LNCAP (cell line): Measurements from ENCODE around the gene ACSL1.

ENCODE experiments used
- TF ChIP-seq, protein P1 (sequence below): fragments of 450-650 bp; IDR thresholded peaks from 2 replicates; pipeline ENCODE4 v1.5.1; 2017; ENCODE audit warnings: mild to moderate bottlenecking

Gene ACSL1

DNA sequence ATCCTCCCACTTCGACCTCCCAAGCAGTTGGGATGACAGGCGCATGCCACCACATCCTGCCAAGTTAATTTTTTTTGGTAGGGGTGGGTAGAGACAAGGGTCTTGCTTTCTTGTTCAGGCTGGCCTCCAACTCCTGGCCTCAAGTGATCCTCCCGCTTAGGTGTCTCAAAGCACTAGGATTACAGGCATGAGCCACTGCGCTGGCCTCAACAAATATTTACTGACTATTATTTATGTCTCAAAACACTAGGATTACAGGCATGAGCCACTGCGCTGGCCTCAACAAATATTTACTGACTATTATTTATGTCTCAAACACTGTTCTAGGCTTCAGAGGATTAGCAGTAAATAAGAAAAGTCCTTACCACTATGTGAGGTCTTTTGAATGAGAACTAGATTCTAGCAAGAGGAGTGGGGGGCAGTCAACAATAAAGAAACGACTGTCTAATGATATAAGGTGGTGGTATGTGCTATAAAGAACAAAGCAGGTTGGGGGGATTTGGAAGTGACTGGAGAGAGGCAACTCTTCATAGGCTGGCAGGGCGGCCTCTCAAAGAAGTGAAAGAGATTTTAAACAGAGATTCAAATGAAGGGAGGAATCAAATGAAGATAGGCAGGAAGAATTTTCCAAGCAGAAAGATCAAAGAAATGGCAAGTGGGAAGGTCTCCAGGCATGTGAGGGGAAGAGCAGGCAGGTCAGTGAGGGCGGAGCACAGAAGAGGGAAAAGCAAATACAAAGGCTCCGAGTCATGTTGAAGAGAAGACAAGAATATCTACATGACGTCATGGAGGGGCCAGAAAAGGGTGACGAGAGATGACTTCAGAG lies 12.7 kb upstream of the ACSL1 start:
- TF ChIP-seq, protein P1, sequence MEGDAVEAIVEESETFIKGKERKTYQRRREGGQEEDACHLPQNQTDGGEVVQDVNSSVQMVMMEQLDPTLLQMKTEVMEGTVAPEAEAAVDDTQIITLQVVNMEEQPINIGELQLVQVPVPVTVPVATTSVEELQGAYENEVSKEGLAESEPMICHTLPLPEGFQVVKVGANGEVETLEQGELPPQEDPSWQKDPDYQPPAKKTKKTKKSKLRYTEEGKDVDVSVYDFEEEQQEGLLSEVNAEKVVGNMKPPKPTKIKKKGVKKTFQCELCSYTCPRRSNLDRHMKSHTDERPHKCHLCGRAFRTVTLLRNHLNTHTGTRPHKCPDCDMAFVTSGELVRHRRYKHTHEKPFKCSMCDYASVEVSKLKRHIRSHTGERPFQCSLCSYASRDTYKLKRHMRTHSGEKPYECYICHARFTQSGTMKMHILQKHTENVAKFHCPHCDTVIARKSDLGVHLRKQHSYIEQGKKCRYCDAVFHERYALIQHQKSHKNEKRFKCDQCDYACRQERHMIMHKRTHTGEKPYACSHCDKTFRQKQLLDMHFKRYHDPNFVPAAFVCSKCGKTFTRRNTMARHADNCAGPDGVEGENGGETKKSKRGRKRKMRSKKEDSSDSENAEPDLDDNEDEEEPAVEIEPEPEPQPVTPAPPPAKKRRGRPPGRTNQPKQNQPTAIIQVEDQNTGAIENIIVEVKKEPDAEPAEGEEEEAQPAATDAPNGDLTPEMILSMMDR, result no peak

DNA sequence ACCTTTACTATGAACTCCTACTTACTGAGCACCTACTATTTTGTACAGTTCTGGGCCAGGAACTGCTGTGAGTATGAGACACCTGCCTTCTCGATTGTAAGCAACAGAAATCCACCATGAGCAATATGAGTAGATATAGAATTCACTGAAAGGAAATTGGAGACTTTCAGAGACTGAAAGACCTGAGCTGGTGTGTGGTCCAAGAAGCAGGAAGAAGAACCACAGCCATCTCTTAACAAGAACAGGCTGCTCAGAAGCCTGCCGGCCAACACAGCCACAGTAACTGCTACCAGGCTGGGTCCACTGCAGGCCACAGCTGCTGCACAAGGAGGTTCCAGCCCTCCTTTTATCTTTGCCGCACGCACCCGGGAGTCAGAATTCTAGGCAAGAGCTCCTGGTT lies 10.8 kb upstream of the ACSL1 start:
- TF ChIP-seq, protein P1, result no peak

DNA sequence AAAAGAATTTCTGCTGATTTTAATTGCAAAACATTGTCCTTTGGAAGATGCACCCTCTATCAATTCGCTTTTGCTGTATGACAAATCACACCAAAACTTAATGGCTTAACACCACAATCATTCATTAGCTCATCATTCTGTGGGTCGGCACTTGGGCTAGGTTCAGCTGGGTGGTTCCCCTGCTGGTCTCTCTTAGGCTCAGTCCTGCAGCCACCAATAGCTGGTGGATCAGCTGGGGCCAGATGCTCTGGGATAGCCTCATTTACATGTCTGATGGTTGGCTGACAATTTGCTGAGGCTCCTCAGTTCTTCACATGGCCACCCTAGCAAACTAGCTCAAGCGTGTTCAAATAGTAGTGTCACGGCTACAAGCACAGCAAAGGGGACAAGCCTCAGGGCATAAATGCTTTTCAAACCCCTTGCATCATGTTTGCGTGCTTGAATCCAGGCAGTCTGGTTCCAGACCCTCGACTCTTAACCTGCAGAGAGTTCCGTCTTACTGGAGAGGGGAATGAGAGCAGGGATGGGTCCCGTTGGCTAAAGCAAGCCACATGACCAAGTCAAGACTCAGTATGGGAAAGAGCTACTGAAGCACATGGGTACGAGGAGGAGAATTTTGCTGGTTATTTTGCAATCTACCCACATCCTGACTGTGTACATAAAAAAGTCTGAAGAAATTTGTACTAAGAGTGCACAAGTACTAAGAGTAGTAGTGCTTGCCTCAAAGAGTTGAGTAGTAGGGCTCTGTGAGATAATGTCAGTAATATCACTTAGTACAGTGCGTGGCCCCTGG lies 7.5 kb upstream of the ACSL1 start:
- TF ChIP-seq, protein P1, result no peak

DNA sequence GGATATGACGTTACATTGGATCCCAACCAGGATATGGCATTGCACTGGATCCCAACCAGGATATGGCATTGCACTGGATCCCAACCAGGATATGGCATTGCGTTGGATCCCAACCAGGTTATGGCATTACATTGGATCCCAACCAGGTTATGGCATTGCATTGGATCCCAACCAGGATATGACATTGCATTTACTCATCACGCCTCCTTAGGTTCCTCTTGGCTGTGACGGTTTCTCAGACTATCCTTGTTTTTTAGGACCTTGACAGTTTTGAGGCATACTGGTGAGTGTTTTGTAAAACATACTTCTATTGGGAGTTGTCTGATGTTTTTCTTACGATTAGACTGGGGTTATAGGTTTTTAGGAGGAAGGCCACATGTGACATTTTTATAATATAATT lies 5.4 kb upstream of the ACSL1 start:
- TF ChIP-seq, protein P1, result no peak

DNA sequence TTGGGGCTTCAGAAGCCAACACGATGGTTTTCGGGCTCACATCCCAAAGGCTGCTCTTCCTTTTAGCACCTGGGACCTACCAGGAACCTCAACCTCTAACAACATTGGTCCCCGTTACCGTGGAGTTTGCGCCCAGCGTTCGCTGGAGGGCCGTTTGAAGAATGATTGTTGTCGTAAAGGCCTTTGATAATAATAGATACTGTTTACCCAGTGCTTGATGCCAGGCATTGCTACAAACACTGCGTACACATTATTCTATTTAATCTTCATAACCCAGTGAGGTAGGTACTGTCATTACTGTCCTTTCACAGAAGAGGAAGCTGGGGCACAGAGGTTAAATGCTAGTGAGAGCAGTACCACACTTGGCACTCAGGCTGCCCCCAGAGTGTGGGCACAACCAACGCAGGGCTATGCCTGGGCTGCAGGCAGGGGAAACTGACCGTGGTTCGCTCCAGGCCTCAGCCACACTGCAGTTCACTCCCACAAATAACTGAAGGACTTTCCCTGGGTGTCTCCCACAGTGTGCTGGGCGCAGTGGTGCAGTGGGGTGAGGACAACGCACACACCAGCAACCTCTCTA lies 1.0 kb upstream of the ACSL1 start:
- TF ChIP-seq, protein P1, result no peak

DNA sequence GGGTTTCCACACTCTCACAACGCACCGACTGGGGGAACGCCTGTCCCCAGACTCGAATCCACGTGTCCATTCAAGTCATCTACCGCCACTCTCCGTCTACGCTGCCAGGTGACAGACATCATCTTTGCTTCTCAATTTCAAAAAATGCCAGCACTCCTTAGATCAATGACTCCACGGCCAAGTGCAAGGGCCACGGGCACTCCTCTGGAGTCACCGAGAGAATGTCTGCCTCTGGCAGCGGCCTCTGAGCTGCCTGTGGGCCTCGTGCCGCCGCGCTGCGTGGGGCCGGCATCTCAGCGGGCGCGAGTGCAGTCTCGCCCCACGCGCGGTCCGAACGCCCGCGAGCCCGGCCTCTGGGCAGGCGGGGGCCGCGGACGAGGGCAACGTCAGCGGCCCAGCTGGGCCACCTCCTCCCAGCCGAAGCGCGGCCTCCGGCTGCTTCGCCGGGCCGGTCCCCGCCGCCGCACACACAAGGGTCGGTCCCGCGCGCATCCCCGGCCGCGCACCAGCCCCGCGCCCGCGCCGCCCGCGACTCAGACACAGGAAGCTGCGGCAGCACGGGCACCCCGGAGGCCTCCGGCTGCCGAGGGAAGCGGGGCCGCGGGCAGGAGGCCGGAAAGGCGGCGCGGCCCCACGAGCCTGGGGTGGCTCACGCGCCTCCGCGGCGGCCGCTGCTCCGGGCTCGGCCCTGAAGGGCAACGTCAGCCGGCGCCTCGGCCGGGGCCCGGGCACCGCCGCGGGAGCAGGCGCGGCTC lies 450 bp downstream of the ACSL1 start:
- TF ChIP-seq, protein P1, result no peak

DNA sequence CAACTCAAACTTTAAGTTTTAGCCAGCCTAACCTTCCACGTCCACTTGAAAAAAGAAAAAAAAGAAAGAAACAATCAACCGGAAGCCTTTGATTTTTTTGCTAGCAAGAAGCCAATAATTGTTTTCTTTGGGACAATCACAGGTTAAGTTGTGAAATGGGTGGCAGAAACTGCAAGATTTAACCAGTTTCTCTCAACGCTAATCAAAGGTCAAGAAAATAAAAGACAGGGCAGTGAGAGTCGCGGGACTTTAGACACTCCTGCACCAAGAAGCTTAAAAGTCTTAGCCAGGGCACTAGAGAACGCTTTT lies 1.0 kb downstream of the ACSL1 start:
- TF ChIP-seq, protein P1, result no peak
